GM18502 (cell line): ENCODE data around the gene PRSS1.

Experiments
- ATAC-seq: cut with Tn5 transposase; IDR thresholded peaks from one replicate; pipeline ENCODE4 v1.9.1; 2021; ENCODE audit warnings: mild to moderate bottlenecking; ENCODE audit not compliant: unreplicated experiment, poor library complexity

PRSS1 gene

GRCh38 chr7:142790555-142790954 lies 41.3 kb downstream of the PRSS1 start:
- no peak for ATAC-seq

- ATAC-seq = no peak
Measured at GRCh38 chr7:142791502-142791901, 42.2 kb downstream of the PRSS1 start.

GRCh38 chr7:142792129-142792528 lies 42.9 kb downstream of the PRSS1 start:
- ATAC-seq = no peak

GRCh38 chr7:142792593-142792992 lies 43.3 kb downstream of the PRSS1 start:
- ATAC-seq = no peak

DNA sequence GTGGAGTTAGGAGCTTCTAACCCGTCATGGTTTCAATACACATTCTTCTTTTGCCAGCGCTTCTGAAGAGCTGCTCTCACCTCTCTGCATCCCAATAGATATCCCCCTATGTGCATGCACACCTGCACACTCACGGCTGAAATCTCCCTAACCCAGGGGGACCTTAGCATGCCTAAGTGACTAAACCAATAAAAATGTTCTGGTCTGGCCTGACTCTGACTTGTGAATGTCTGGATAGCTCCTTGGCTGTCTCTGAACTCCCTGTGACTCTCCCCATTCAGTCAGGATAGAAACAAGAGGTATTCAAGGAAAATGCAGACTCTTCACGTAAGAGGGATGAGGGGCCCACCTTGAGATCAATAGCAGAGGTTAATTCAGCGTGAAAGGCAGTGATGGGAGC lies 43.9 kb downstream of the PRSS1 start:
- ATAC-seq = no peak

DNA sequence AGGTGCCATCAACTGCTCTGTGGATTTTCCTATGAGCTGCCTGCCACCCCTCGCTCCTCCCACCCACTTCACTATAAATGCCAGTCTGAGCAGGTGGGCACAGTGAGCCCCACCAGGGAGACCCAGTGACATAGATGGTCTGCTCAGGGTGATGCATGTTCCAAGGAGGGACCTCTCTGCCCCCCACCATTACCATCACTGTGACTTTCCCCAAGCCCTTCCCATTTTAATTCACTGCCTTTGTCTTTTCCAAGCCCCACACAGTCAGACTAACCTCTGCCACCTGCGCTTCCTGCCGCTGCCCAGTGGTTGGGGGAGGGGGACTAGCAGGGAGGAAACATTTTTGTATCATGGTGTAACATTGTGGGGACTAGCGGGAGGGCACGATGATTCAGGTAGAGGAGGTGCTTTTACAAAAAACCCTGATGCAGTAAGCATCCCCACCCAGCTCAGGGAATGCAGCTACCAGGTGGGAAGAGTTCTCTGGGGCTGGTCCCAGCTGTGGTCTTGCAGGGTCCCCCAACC lies 46.1 kb downstream of the PRSS1 start:
- ATAC-seq = no peak

DNA sequence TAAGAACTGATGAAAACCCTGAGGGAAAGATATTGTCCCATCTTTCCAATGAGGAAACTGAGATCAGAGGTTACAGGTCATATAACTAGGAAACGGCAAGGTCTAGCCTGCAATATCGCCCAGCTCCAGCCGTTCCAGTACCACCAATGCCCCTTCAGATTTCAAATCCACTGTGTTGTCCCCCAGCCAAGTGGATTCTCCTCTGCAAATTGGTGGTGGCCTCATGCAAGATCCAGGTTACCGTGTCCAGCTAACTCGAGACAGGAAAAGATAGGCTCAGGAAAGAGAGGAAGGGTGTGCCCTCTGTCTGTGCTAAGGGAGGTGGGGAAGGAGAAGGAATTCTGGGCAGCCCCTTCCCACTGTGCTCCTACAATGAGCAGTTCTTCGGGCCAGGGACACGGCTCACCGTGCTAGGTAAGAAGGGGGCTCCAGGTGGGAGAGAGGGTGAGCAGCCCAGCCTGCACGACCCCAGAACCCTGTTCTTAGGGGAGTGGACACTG lies 46.8 kb downstream of the PRSS1 start:
- ATAC-seq = no peak

- ATAC-seq = peak; percentile 48
Measured at GRCh38 chr7:142796501-142797390, 47.5 kb downstream of the PRSS1 start.

DNA sequence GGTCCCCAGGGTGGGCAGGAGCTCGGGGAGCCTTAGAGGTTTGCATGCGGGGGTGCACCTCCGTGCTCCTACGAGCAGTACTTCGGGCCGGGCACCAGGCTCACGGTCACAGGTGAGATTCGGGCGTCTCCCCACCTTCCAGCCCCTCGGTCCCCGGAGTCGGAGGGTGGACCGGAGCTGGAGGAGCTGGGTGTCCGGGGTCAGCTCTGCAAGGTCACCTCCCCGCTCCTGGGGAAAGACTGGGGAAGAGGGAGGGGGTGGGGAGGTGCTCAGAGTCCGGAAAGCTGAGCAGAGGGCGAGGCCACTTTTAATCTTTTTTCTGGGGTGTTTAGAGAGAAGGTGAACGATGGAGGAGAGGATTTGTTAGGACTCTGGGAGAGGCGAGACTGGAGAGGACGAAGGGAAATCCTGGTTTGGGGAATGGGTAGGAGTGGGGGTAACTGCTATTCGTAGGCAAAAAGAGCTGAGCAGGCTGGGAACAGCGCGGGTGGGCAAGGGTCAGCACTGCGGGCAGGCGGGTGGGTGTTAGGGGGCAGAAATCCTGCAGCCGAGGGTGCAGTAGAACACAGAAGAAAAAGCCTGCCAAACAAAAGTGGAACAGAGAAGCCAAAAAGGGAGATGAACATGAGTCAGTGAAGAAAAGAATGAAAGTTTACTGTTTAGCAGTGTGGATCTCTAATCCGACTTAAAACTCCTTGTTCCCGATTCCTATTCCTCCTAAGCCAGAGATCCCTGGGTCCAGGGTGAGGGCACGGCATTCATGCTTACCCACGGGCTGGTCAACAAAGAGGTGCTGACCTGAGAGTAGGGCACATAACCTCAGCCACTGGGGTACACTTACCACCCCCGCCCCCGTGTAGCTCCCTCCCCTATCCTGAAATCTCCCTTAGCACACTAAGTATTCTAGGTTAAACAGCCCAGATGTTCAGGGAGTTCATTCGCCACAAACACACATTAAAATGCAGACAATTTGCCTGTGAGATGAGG lies 48.4 kb downstream of the PRSS1 start:
- peak; percentile 43 for ATAC-seq

DNA sequence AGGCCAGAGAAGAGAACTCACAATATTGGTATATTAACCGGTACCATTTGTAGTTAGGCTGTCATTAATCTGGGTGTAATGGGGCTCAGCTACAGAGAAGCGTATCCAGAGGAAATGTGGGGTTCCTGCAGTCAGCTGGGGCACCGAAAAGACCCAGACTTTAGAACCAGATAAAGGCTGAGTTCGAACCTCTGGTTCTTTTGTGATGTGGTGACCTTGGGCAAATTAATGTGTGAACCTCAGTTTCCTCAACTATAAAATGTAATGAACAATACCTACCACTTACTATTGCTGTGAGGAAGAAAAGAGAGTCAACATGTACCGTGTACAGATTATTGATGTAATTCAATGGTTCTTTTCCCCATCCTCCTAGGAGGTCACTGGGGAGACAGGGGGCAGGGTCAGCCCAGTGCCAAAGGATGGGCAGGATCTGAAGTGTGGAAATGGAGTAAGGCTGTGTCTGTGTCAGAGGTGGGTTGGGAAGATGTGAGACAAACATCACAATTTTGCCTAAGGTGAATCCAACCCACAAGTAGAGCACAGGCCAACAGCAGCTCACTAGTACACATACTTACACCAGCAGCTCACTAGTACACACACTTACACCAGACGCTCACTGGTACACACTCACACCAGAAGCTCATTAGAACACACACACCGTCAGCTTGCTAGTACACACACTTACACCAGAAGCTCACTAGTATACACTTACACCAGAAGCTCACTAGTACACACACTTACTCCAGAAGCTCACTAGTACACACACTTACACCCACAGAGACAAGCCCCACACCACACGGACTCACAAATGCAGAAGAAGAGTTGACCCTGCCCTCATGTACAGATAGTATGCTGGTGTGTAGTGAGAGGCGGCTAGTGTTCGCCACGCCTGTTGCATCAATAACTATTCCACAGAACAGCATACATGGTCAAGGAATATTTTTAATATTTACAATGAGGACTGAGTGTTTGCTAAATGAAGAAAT lies 49.5 kb downstream of the PRSS1 start:
- ATAC-seq = no peak

DNA sequence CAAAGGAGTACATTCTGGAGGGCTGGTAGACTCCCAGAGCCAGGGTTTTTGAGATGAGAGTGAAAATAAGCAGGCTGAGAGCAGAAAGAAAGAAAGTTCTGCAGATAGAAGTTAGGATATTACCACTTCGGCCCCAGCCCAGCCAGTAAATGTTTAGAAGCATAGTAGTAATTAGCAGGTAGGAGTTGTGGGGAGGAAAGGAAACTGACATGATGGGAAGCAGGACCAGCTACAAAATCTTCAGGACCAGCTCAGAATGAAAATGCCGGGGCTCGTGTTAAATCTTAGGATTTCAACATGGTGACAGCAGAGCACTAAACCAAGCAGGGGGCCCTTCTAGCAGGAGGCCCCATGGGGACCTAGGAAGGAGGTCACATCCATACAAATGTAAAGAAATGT lies 50.2 kb downstream of the PRSS1 start:
- ATAC-seq = no peak

DNA sequence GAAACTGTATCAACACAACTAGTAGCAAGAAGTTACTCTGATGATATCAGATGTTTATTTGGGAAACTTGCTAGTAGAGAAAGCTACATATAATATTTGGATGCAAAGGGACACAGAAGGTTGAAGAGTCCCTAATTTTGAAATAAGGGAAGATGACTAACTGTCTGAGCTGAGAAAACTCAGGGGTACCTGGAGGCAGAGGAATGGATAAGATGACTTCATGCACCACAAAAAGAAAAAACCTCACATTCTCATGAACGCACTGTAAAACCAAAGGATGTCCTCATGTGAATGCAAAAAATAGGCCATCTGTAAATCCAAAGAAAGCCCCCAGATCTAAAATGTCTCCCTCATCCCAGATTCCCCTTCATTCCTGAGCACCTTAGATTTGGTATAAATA lies 50.8 kb downstream of the PRSS1 start:
- ATAC-seq = no peak

- no peak for ATAC-seq
Measured at GRCh38 chr7:142800699-142801260, 51.5 kb downstream of the PRSS1 start.

DNA sequence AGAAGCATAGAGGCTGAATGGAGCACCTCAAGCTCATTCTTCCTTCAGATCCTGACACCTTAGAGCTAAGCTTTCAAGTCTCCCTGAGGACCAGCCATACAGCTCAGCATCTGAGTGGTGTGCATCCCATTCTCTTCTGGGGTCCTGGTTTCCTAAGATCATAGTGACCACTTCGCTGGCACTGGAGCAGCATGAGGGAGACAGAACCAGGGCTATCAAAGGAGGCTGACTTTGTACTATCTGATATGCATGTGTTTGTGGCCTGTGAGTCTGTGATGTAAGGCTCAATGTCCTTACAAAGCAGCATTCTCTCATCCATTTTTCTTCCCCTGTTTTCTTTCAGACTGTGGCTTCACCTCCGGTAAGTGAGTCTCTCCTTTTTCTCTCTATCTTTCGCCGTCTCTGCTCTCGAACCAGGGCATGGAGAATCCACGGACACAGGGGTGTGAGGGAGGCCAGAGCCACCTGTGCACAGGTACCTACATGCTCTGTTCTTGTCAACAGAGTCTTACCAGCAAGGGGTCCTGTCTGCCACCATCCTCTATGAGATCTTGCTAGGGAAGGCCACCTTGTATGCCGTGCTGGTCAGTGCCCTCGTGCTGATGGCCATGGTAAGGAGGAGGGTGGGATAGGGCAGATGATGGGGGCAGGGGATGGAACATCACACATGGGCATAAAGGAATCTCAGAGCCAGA lies 52.5 kb downstream of the PRSS1 start:
- ATAC-seq = no peak

GRCh38 chr7:142802301-142802700 lies 53.0 kb downstream of the PRSS1 start:
- no peak for ATAC-seq
